ENCODE results near the gene CYP11A1. TPM values are rescaled to one million over a fixed set of nuclear protein-coding genes. Genes with fewer than 3 reads are reported as not detected.

Gene CYP11A1
- polyA plus RNA-seq, 3 donors from 2014 or later = not detected

DNA sequence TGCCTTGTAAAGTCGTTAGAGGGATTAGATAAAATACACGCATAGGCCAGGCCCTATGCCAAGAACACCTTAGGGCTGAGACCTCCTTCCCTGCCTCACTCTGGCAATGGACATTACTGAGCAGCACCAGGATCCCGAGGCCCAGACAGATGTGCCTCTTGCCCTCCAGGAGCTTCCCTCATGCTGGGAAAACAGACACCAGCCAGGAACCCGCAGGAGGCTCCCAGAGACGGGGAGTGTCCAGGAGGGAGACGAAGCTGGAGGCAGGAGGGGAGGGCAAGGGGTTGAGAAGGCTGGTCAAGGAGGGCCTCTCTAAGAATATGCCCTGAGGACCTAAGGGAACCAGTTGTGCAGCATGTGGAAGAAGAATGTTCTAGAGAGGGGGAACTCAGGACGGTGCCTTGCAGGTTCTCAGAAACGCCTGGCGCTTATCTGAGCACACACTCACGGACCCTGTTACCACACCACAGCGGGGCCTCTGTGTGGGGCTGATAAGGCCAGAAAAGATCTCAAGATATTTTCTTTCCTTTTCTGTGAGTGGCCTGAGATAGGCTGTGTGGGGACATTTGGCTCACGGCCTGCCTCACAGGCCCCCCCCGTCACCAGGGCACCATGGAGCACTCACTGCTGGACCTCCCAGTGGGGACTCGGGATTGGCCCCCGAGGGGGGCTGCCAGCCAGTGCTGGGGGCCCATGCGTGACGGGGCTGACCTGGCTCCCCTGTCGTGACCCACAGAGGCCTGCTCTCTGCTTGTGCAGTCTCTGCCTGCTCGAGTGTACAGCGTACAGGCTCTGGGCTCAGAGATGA is 22.0 kb upstream of the CYP11A1 start:
- Mint-ChIP-seq H3K27me3 (ENCODE audit: low read depth in 3 of 3) (peaks cover 2 to 3% (median 2%) of the 10 kb centered on the region in 3 donors), H3K4me1 (peaks cover 7 to 10% of the 10 kb centered on the region in 2 donors), H3K9me3 (peaks cover 0 to 1% (median 0%) of the 10 kb centered on the region in 6 donors)

DNA sequence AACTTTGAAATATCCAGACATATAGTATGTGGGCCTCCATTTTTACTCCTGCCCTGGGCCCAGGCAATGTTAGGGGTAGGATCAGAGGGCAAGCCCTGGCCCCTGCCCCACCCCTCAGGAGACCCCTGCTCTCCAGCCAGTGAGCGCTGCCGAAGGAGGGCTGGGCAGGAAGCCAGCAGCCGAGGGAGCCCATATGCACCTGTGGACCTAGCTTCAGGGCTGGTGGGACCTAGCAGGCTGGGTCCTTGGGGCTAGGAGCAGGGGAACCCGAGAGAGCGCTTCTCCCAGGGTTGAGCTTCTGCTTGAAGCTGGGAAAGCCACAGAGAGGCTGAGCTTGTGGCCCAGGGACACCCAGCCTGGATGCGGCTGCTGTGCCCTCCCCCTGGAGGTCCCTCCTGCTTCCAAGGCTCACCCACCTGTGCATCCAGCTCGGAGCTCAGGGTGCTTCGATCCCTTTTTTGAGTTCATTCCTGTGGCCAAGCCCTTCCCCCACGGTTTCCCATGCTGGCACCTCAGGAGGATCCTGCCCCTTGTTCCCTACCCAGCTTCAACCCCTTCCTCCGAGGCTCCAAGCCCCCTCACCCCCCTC is 21.0 kb upstream of the CYP11A1 start:
- H3K4me3 Mint-ChIP-seq = no peak overlapping the region
- peaks cover under 1 to 2% (median 2%) of the 10 kb centered on the region in 3 donors for H3K27me3 Mint-ChIP-seq (ENCODE audit: low read depth in 3 of 3)
- H3K36me3 Mint-ChIP-seq = no peaks in the 10 kb centered on the region
- peaks cover 0 to 1% (median 0%) of the 10 kb centered on the region in 6 donors for H3K9me3 Mint-ChIP-seq
- DNase-seq = no peak
- no peak overlapping the region for H3K27ac Mint-ChIP-seq
- H3K4me1 Mint-ChIP-seq = peaks cover 8 to 12% of the 10 kb centered on the region in 2 donors

More for the DNA sequence above, 22.0 kb upstream of the CYP11A1 start:
- Mint-ChIP-seq H3K4me3 (no peak overlapping the region), H3K36me3 (no peaks in the 10 kb centered on the region), H3K27ac (no peak overlapping the region)
- no peak for DNase-seq

DNA sequence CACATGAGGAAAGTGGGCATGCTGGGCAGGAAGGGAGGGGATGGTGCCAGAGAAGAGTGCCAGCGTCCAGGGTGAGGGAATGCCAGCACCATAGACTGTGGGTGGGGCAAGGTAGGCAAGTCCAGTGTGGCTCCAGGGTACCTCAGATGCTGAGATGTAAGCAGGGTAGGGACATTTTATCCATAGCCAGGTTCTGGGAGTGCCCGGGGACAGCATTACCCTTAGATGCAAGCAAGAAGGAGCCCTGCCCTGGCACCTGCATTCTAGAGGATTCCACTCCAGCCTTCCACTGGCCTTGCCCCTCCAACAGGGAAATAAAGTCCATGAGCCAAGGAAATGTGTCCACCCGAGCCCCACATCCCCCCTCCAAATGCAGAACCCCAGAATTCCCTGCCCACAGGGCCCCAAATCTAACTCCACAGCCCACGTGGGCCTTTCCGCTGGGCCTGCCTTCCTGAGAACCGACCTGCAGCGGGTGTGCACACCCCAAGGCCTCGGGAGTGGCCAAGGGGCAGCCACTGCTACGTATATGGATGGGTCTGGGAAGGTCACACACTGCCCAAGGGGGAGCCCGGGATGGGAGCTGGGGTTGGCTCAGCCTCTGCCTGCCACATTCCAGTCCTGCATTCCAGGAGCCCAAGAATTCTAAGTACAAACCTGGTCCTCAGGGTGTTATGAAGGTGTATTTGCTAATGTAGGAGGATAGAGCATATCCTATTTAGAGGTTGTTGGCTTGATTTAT is 20.3 kb upstream of the CYP11A1 start:
- Mint-ChIP-seq H3K9me3 (peaks cover 0 to 1% (median 0%) of the 10 kb centered on the region in 6 donors), H3K4me1 (peaks cover 8 to 12% of the 10 kb centered on the region in 2 donors), H3K36me3 (no peaks in the 10 kb centered on the region), H3K4me3 (no peak overlapping the region), H3K27ac (no peak overlapping the region), H3K27me3 (ENCODE audit: low read depth in 3 of 3) (peaks cover 0 to 2% (median 2%) of the 10 kb centered on the region in 3 donors)
- DNase-seq = no peak

DNA sequence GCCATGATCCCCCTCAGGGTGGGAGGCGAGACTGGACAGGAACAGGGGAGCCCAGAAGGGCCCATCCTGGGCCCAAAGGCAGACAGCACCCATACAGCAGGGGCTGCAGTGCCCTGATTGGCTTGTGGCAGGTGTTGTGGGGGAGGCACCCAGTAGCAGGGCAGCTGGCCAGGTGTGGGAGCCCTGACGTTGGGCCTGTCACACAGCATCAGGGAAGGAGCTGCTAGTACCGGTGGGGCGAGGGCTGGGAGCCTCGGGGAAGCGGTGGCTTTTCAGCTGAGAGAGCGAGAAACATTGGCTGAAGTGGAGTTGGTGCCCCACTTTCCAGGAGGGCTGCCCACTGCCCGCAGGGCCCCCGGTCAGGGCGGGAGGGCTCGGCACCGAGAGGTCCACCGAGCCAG is 19.7 kb upstream of the CYP11A1 start:
- Mint-ChIP-seq H3K36me3 (no peaks in the 10 kb centered on the region), H3K9me3 (peaks cover 0 to 1% (median 0%) of the 10 kb centered on the region in 6 donors), H3K4me1 (peaks cover 8 to 12% of the 10 kb centered on the region in 2 donors), H3K27me3 (ENCODE audit: low read depth in 3 of 3) (peaks cover 0 to 2% (median 0%) of the 10 kb centered on the region in 3 donors), H3K4me3 (no peak overlapping the region), H3K27ac (no peak overlapping the region)
- DNase-seq = no peak

DNA sequence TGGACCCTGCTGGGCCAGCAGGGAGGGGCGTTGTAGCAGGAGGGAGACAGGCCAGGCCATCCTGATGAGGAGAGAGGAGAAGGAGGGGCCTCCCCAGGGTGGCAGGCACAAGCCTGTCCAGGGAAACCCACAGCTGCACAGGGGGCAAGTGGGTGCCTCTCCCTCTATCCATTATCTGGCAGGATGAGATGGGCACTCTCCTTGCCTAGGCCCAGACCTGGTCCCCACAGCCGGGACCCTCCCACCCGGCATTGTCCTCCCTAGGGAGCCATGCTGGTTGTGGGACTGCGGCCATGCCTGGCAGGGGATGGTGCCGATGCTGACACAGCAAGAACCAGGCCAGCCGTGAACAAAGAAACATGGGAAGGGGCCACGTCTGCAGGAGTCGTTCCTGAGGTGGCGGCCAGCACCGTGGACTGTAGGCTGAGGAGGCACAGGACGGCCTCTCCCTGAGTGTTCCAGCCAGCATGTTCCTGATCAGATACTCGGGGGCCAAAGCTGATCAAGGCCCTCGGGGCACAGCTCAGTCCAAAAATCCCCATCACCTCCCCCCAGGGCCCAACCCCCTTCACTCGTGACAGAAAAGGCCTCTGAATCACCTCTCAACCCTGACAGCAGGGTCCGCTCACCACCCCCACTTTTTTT is 19.2 kb upstream of the CYP11A1 start:
- peaks cover 8 to 12% of the 10 kb centered on the region in 2 donors for H3K4me1 Mint-ChIP-seq
- DNase-seq = no peak
- peaks cover 0 to 1% (median 0%) of the 10 kb centered on the region in 6 donors for H3K9me3 Mint-ChIP-seq
- H3K4me3 Mint-ChIP-seq = no peak overlapping the region
- peaks cover 0 to 2% (median 0%) of the 10 kb centered on the region in 3 donors for H3K27me3 Mint-ChIP-seq (ENCODE audit: low read depth in 3 of 3)
- H3K27ac Mint-ChIP-seq = no peak overlapping the region
- H3K36me3 Mint-ChIP-seq = no peaks in the 10 kb centered on the region

DNA sequence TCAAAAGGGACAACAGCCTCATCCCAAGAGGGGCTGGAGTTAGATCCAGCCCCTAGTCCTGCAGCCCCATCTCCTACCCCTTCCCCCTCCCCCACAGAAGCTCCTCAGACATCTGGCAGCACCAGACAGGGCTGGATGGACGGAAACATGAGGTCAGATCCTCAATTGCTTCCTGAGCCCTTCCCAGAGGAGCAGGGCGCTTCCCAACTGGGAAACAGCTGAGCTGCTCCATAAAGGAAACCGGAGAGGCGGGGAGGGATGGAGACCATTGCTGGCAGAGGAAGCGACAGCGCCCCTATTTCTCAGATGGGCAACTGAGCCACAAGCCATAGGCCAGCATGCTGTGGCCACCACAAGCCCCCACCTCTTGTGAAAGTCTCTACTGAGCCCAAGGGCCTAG is 18.3 kb upstream of the CYP11A1 start:
- Mint-ChIP-seq H3K4me3 (no peak overlapping the region), H3K9me3 (peaks cover 0 to 1% (median 0%) of the 10 kb centered on the region in 6 donors), H3K36me3 (no peaks in the 10 kb centered on the region), H3K4me1 (peaks cover 8 to 12% of the 10 kb centered on the region in 2 donors), H3K27me3 (ENCODE audit: low read depth in 3 of 3) (peaks cover 0 to 2% (median 0%) of the 10 kb centered on the region in 3 donors), H3K27ac (no peak overlapping the region)
- no peak for DNase-seq

DNA sequence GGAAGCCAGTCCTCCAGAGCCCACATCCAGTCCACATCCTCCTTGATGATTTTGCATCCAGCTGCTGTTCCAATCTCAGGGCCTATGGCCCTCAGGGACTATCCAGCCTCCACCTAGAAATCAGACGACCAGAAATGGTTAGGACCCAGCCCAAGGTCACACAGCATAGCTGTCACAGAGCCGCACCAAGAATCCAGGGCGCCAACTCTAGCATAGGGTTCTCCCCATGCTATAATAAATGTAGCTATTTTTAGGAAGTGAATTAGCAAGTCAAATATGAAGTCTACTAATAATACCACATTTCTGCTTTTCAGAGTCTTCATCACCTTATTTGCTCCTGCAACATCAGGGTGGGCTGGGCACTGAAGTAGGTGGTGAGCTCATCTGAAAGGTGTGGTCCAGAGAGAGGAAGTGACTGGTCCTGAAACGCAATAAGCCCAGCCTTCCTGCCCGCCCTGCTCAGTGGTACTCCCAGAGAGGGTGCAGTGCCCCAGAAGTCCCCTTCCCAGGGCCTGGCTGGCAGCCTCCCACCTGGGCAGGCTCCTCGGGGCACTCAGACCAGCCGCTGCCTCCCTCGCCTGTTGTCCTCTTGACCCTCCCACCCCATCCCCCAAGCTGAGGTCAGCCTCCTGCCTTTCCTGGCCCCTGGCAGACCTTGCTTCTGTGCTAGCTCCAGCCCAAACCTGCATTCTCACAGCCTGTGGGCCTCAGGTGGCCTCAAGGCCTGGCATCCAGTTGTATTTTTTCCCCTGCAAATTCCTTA is 17.6 kb upstream of the CYP11A1 start:
- Mint-ChIP-seq H3K27me3 (ENCODE audit: low read depth in 3 of 3) (peaks cover 0 to 2% (median 0%) of the 10 kb centered on the region in 3 donors), H3K9me3 (peaks cover 0 to 1% (median 0%) of the 10 kb centered on the region in 6 donors), H3K27ac (peak overlapping the region in 3 of 6 donors; percentile 42 to 83 (median 53)), H3K4me3 (peak overlapping the region in 1 of 5 donors; percentile 27), H3K36me3 (no peaks in the 10 kb centered on the region), H3K4me1 (peaks cover 8 to 12% of the 10 kb centered on the region in 2 donors)
- peak in 1 of 3 donors; percentile 19 for DNase-seq

DNA sequence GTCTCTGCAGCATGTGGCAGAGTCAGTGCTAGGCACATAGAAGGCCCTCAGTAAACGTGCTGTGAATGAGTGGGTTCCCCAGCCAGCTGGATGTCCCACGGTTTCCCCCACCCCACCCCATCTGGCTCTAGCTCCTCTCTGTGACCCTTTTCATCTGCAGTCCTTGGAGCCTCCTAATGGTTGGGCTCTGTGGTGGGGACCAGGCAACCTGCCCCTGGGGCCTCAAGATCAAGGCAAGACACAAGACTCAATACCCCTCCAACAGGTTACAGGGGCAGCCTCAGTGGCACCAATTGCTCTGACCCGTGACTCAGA is 17.1 kb upstream of the CYP11A1 start:
- peaks cover 0 to 2% (median 0%) of the 10 kb centered on the region in 3 donors for H3K27me3 Mint-ChIP-seq (ENCODE audit: low read depth in 3 of 3)
- H3K36me3 Mint-ChIP-seq = no peaks in the 10 kb centered on the region
- peak overlapping the region in 2 of 6 donors; percentile 42 to 46 for H3K27ac Mint-ChIP-seq
- H3K4me1 Mint-ChIP-seq = peaks cover 8 to 12% of the 10 kb centered on the region in 2 donors
- DNase-seq = no peak
- peaks cover 0 to 1% (median 0%) of the 10 kb centered on the region in 6 donors for H3K9me3 Mint-ChIP-seq
- H3K4me3 Mint-ChIP-seq = no peak overlapping the region

DNA sequence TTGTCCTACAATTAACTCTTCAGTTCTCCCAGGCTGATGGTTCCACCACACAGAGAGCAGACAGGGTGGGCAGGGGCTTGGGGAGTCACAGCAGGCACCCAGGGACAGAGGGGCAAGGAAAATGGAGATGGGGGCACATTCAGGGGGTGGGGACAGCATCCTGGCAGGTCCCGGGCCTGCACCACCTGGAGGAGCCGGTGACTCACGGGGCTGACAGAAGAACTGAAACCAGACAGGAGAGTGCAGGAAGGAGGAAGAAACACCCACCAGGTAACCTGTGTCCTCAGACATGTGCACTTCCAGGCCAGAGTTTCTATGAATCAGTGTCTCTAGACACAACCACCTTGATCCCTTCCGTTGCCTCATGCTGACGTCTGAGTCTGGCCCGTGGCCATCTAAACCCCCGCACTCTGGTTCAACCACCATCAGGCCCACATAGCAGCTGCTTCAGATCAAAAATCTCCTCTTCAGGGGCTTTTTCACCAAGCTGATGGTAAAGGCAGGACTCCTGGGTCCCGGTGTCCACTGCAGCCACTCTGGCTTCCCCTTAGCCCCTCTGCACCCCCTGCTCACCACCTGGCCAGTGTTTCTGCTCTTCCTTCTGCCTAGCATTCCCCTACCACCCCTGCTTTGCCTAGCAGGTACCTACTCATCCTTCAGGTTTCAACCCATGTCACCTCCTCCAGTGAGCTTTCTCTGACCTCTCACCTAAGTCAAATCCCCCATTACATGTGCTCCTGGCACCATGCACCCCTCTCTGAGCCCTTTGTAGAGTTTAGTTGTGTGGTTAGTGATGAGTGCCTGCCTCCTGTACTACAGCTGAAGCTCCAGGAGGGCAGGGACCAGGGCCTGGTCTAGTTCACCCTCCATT is 16.5 kb upstream of the CYP11A1 start:
- Mint-ChIP-seq H3K27me3 (ENCODE audit: low read depth in 3 of 3) (peaks cover 0 to 2% (median 0%) of the 10 kb centered on the region in 3 donors), H3K9me3 (peaks cover 0 to 1% (median 0%) of the 10 kb centered on the region in 6 donors), H3K27ac (peak overlapping the region in 3 of 6 donors; percentile 35 to 75 (median 46)), H3K4me3 (no peak overlapping the region), H3K36me3 (no peaks in the 10 kb centered on the region), H3K4me1 (peaks cover 8 to 12% of the 10 kb centered on the region in 2 donors)
- DNase-seq = no peak

DNA sequence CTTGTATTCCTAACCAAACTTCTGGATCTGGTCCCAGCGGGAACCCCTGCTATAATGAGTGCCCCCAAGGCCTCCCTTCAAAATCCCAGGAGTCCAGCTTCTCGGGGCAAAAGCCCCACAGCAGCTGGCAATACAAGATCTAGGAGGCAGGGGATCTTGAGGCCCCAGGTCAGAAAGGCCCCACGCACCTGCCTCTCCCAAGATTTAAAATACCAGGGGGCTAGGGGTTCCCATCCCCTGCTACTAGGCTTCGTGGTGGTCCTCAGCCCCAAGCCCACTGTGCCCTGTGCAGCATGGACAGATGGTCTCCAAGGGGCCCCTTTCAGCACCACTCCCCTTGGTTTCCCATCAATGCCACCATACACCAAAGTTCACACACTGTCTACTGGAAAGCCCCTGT is 15.8 kb upstream of the CYP11A1 start:
- H3K36me3 Mint-ChIP-seq = no peaks in the 10 kb centered on the region
- H3K27ac Mint-ChIP-seq = no peak overlapping the region
- H3K4me1 Mint-ChIP-seq = peaks cover 8 to 12% of the 10 kb centered on the region in 2 donors
- no peak overlapping the region for H3K4me3 Mint-ChIP-seq
- H3K9me3 Mint-ChIP-seq = peaks cover 0 to 1% (median 0%) of the 10 kb centered on the region in 6 donors
- H3K27me3 Mint-ChIP-seq (ENCODE audit: low read depth in 3 of 3) = peaks cover 0 to 2% (median 0%) of the 10 kb centered on the region in 3 donors
- DNase-seq = no peak

DNA sequence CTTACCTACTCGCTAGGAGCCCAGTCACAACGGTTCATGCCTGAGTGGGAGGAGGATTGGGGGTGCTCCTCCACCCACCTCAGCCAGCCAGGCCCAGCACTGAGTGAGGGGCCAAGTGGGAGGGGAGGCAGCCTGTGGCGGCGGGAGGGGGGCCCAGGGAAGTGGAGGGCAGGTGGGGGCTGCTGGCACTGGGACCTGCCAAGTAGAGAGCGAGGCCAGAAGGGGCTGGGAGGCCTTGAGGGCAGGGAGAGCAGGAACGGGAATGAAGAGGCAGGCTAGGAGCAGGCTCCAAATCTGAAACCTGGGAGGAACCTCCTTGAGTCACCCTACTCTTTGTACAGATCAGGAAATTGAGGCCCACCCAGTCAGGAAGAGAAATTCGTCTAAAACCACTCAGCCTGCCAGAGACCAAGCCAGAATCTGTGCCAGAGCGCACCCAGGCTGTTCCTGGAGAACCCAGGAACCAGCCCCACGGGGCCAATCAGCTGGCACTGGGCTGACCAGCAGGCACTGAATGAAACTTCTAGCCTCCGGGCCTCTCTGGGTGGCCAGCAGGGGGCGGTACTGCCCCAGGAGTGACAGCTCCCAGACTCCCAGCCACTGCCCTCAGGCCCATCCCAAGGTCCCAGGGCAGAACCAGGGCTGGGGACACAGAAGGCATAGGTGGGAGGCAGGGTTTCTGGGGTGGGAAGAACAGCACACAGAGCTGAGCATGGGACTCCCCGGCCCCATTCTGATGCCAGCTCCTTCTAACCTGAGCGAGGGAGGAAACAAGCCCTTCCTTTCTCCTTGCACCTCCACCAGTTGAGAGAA is 14.8 kb upstream of the CYP11A1 start:
- H3K4me3 Mint-ChIP-seq = no peak overlapping the region
- no peak overlapping the region for H3K27ac Mint-ChIP-seq
- peak; percentile 77 to 81 (median 78) for DNase-seq
- peaks cover 0 to 2% (median 0%) of the 10 kb centered on the region in 3 donors for H3K27me3 Mint-ChIP-seq (ENCODE audit: low read depth in 3 of 3)
- peaks cover 8 to 12% of the 10 kb centered on the region in 2 donors for H3K4me1 Mint-ChIP-seq
- no peaks in the 10 kb centered on the region for H3K36me3 Mint-ChIP-seq
- H3K9me3 Mint-ChIP-seq = peaks cover 0 to 1% (median 0%) of the 10 kb centered on the region in 6 donors
